GM23338 (cell line): ENCODE results near the gene EIF2A. TPM values are rescaled to one million over a fixed set of nuclear protein-coding genes. Genes with fewer than 3 reads are reported as not detected.

ENCODE experiments used
- ATAC-seq: fragments of 200-7000 bp; cut with Tn5 transposase; 3 replicates; pipeline ENCODE4 v1.9.1; 2020
- DNase-seq: peaks from one replicate; pipeline ENCODE4 v3.0.0-alpha.2; 2015; ENCODE audit warnings: low spot score
- H2AFZ ChIP-seq: fragments of 200-600 bp; sonication (generic); 2 replicates; pipeline ENCODE4 v1.8.0; 2016; ENCODE audit warnings: antibody characterized with exemption, mild to moderate bottlenecking, moderate library complexity
- H3F3A ChIP-seq: fragments of 200-600 bp; sonication (generic); replicated peaks from 2 replicates; pipeline ENCODE4 v1.8.0; 2017; ENCODE audit warnings: antibody characterized with exemption, mixed run types, low read depth
- H3K27ac ChIP-seq: fragments of 200-600 bp; sonication (generic); 2 replicates; pipeline ENCODE4 v1.6.1; 2016; ENCODE audit warnings: low read depth
- H3K27me3 ChIP-seq: fragments of 200-600 bp; sonication (generic); 2 replicates; pipeline ENCODE4 v1.8.0; 2016; ENCODE audit warnings: mild to moderate bottlenecking, mixed run types, moderate library complexity; ENCODE audit not compliant: insufficient read depth
- H3K36me3 ChIP-seq: fragments of 200-600 bp; sonication (generic); 2 replicates; pipeline ENCODE4 v1.8.0; 2016; ENCODE audit warnings: mild to moderate bottlenecking; ENCODE audit not compliant: insufficient read depth
- H3K4me1 ChIP-seq: fragments of 200-600 bp; sonication (generic); 2 replicates; pipeline ENCODE4 v1.8.0; 2016; ENCODE audit warnings: mild to moderate bottlenecking, moderate library complexity; ENCODE audit not compliant: insufficient read depth
- H3K4me2 ChIP-seq: fragments of 200-600 bp; sonication (generic); 2 replicates; pipeline ENCODE4 v1.7.1; 2017; ENCODE audit warnings: mixed run types
- H3K4me3 ChIP-seq: fragments of 200-600 bp; sonication (generic); 2 replicates; pipeline ENCODE4 v1.6.1; 2016; ENCODE audit warnings: mixed run types
- H3K79me2 ChIP-seq: fragments of 200-600 bp; sonication (generic); replicated peaks from 2 replicates; pipeline ENCODE4 v1.8.0; 2017; ENCODE audit warnings: mild to moderate bottlenecking; ENCODE audit not compliant: insufficient read depth
- H3K9me2 ChIP-seq: fragments of 200-600 bp; sonication (generic); 2 replicates; pipeline ENCODE4 v1.8.0; 2017; ENCODE audit not compliant: insufficient read depth
- H4K20me1 ChIP-seq: fragments of 200-600 bp; sonication (generic); replicated peaks from 2 replicates; pipeline ENCODE4 v1.8.0; 2017; ENCODE audit warnings: mild to moderate bottlenecking; ENCODE audit not compliant: insufficient read depth
- H3K27ac Mint-ChIP-seq: 2 replicates; pipeline ENCODE4 v1.8.0; 2020; ENCODE audit warnings: inconsistent platforms, mild to moderate bottlenecking, moderate library complexity, mixed read lengths
- H3K27me3 Mint-ChIP-seq: 3 replicates; pipeline ENCODE4 v1.8.0; 2022; ENCODE audit warnings: low read depth, mild to moderate bottlenecking, moderate library complexity, mixed read lengths, inconsistent platforms; ENCODE audit not compliant: insufficient read depth, poor library complexity
- H3K36me3 Mint-ChIP-seq: 3 replicates; pipeline ENCODE4 v1.8.0; 2021; ENCODE audit warnings: low read depth, mild to moderate bottlenecking, inconsistent platforms, moderate library complexity, mixed read lengths
- H3K4me1 Mint-ChIP-seq: 3 replicates; pipeline ENCODE4 v1.8.0; 2020; ENCODE audit warnings: mild to moderate bottlenecking, inconsistent platforms, mixed read lengths
- H3K4me3 Mint-ChIP-seq: 3 replicates; pipeline ENCODE4 v1.8.0; 2021; ENCODE audit warnings: moderate library complexity, mild to moderate bottlenecking, inconsistent platforms, mixed read lengths
- H3K9me3 Mint-ChIP-seq: 3 replicates; pipeline ENCODE4 v1.8.0; 2020; ENCODE audit warnings: moderate library complexity, mild to moderate bottlenecking, inconsistent platforms, mixed read lengths
- CREB1 ChIP-seq: fragments of 250-450 bp; sonication (Bioruptor Pico); IDR thresholded peaks from 2 replicates; pipeline ENCODE4 v1.5.0; 2020; ENCODE audit warnings: low read depth, mild to moderate bottlenecking, moderate library complexity
- EZH2 ChIP-seq: fragments of 200-600 bp; sonication (generic); IDR thresholded peaks from one replicate; pipeline ENCODE4 v1.8.0; 2017; ENCODE audit warnings: antibody characterized with exemption, mild to moderate bottlenecking, low read depth; ENCODE audit not compliant: unreplicated experiment
- EZH2phosphoT487 ChIP-seq: fragments of 200-600 bp; sonication (generic); IDR thresholded peaks from one replicate; pipeline ENCODE4 v1.8.1; 2018; ENCODE audit warnings: antibody characterized with exemption; ENCODE audit not compliant: unreplicated experiment
- JUNB ChIP-seq: IDR thresholded peaks from one replicate; pipeline ENCODE4 v1.6.1; 2016; ENCODE audit warnings: antibody characterized with exemption; ENCODE audit not compliant: unreplicated experiment
- NANOG ChIP-seq: IDR thresholded peaks from 2 replicates; pipeline ENCODE4 v1.6.1; 2016; ENCODE audit warnings: antibody characterized with exemption, borderline replicate concordance
- POLR2AphosphoS5 ChIP-seq: IDR thresholded peaks from 2 replicates; pipeline ENCODE4 v1.6.1; 2016; ENCODE audit warnings: antibody characterized with exemption, low read depth
- STAT1 ChIP-seq: IDR thresholded peaks from one replicate; pipeline ENCODE4 v1.6.1; 2016; ENCODE audit warnings: antibody characterized with exemption; ENCODE audit not compliant: unreplicated experiment
- ZNF114 ChIP-seq: fragments of 250-450 bp; sonication (Bioruptor Pico); IDR thresholded peaks from 2 replicates; pipeline ENCODE4 v1.5.0; 2020; ENCODE audit warnings: mild to moderate bottlenecking, moderate library complexity
- ZNF331 ChIP-seq: fragments of 250-450 bp; sonication (Bioruptor Pico); IDR thresholded peaks from 2 replicates; pipeline ENCODE4 v1.5.0; 2020; ENCODE audit warnings: low read depth, mild to moderate bottlenecking, moderate library complexity
- polyA plus RNA-seq: library from polyadenylated mRNA; unstranded; fragments of >200 nt; fragmentation: Nextera tagmentation; extraction: Ambion mirVana; gene quantifications from 2 replicates; pipeline ENCODE4 v1.2.1, GENCODE V29; 2016
- total RNA-seq: library from RNA; depleted of rRNA; stranded (reverse); fragments of >200 nt; shearing (Covaris generic); gene quantifications from 2 replicates; pipeline ENCODE4 v1.2.3, GENCODE V29; 2014
- TF ChIP-seq, protein P1 (sequence below): IDR thresholded peaks from 2 replicates; pipeline ENCODE4 v1.6.1; 2016; ENCODE audit warnings: antibody characterized with exemption
- TF ChIP-seq, protein P2 (sequence below), 2 experiments: fragments of 200-600 bp in 1 of 2; sonication (generic) in 1 of 2; conservative IDR thresholded peaks; 2 replicates each; pipeline versions ENCODE4 v1.5.1 to v1.6.1; 2016 to 2017; ENCODE audit warnings: antibody characterized with exemption in 2 of 2, low read depth in 2 of 2, mild to moderate bottlenecking in 2 of 2, moderate library complexity in 1 of 2
- TF ChIP-seq, protein P3 (sequence below): IDR thresholded peaks from one replicate; pipeline ENCODE4 v1.6.1; 2018; ENCODE audit warnings: antibody characterized with exemption; ENCODE audit not compliant: unreplicated experiment

The EIF2A gene
- total and polyA plus RNA-seq, 2 experiments from 2014 or later: 95.2 to 153 TPM

DNA sequence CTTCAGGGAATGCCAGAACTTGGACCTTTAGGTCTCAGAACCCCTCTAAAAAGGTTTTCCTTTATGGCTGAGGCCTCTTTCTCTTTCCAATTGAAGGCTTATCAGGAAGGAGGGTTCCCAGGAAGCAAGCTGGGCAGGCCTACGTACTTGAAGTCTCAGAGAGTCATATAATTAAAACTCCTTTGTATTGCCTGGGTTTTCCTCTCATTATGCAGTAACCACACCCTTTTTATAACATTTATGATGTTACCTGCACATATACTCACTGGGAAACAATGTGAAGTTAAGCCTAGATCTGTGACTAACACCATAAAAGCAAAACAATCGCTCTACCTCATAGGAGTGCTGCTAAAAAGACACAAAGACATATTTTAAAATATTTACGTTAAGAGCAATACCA, 27.6 kb upstream of the EIF2A start:
- TF ChIP-seq POLR2AphosphoS5: no peak
- no peak for TF ChIP-seq CREB1 (CRISPR knock-in tag)
- no peak for TF ChIP-seq STAT1
- no peak for TF ChIP-seq ZNF114
- TF ChIP-seq EZH2: no peak
- Mint-ChIP-seq H3K36me3 (peaks cover 21% of the 10 kb centered on the region; the same call in 2 of the 3 replicates), H3K4me3 (no peak overlapping the region), H3K27me3 (no peaks in the 10 kb centered on the region), H3K27ac (no peak overlapping the region), H3K9me3 (peaks cover 26% of the 10 kb centered on the region), H3K4me1 (peaks cover 5% of the 10 kb centered on the region)
- H3K4me3 ChIP-seq: no peak overlapping the region
- H3K4me1 ChIP-seq: no peaks in the 10 kb centered on the region
- ATAC-seq: no peak
- H3K4me2 ChIP-seq: no peak overlapping the region
- no peaks in the 10 kb centered on the region for H4K20me1 ChIP-seq
- H3K27ac ChIP-seq: no peak overlapping the region
- DNase-seq: no peak
- H3K36me3 ChIP-seq: no peaks in the 10 kb centered on the region; the same call in 1 of the 2 replicates
- no peaks in the 10 kb centered on the region for H3F3A ChIP-seq
- no peaks in the 10 kb centered on the region for H3K27me3 ChIP-seq
- H2AFZ ChIP-seq: no peak overlapping the region
- H3K79me2 ChIP-seq: no peaks in the 10 kb centered on the region
- H3K9me2 ChIP-seq: no peaks in the 10 kb centered on the region

DNA sequence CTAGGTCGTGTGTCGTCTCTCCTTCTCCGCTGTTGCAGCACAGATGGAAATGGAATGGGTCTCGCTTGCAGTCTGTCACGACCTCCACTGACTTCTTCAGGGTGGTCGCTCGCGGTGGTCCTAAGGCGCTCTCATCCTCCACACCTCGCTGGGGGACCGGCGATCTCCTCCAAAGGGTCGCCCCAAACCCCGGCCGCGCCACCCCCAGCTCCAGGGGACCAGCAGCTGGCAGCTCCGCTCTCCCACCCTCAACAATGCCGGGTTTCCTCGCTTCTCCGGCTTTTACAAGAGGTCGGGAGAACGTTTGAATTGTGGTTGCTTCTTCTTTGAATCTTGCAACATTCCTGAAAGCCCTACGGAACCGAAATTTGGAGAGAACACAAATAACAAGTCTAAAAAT, 26.2 kb upstream of the EIF2A start:
- H3K9me2 ChIP-seq: no peaks in the 10 kb centered on the region
- H3K9me3 Mint-ChIP-seq: peaks cover 24% of the 10 kb centered on the region
- H3K27ac Mint-ChIP-seq: no peak overlapping the region; the same call in 1 of the 2 replicates
- H3K4me1 ChIP-seq: no peaks in the 10 kb centered on the region
- no peak overlapping the region for H3K27ac ChIP-seq
- H3K36me3 Mint-ChIP-seq: peaks cover 21% of the 10 kb centered on the region; the same call in 2 of the 3 replicates
- H2AFZ ChIP-seq: 0 out of 2 replicates have a peak overlapping the region, but pooled peaks have one; percentile 43
- DNase-seq (no peak), ATAC-seq (no peak)
- H3K4me3 ChIP-seq: no peak overlapping the region
- H3F3A ChIP-seq: no peaks in the 10 kb centered on the region
- H3K79me2 ChIP-seq: no peaks in the 10 kb centered on the region
- TF ChIP-seq JUNB (no peak), EZH2phosphoT487 (no peak), ZNF331 (CRISPR knock-in tag) (no peak), NANOG (no peak)
- TF ChIP-seq, protein P1, sequence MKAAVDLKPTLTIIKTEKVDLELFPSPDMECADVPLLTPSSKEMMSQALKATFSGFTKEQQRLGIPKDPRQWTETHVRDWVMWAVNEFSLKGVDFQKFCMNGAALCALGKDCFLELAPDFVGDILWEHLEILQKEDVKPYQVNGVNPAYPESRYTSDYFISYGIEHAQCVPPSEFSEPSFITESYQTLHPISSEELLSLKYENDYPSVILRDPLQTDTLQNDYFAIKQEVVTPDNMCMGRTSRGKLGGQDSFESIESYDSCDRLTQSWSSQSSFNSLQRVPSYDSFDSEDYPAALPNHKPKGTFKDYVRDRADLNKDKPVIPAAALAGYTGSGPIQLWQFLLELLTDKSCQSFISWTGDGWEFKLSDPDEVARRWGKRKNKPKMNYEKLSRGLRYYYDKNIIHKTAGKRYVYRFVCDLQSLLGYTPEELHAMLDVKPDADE: no peak
- no peak overlapping the region for H3K4me2 ChIP-seq
- no peak overlapping the region for H3K4me3 Mint-ChIP-seq
- H3K27me3 ChIP-seq: no peaks in the 10 kb centered on the region
- H3K4me1 Mint-ChIP-seq: peaks cover 5% of the 10 kb centered on the region
- H3K36me3 ChIP-seq: no peaks in the 10 kb centered on the region; the same call in 1 of the 2 replicates
- H3K27me3 Mint-ChIP-seq: no peaks in the 10 kb centered on the region
- H4K20me1 ChIP-seq: no peaks in the 10 kb centered on the region

DNA sequence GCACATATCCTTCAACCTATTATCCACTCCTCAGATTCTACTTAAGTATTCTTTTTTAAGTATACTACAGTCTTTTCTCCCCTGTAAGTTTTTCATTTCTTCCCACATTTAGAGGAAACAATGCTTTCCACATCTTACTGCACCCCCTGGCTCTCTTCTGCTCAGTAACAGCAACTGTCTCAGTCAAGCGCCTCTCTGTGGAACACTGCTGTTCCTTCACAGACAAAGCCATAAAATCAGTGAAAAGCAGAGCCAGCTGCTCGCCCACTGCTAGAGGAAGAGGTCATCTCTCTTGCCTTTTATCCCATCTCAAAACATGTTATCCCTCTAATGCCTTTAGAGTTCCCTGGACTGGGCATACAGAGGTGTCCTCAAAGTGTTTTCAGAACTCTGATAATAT, 25.1 kb upstream of the EIF2A start:
- no peaks in the 10 kb centered on the region for H4K20me1 ChIP-seq
- no peaks in the 10 kb centered on the region; the same call in 1 of the 2 replicates for H3K36me3 ChIP-seq
- H3K27ac ChIP-seq: no peak overlapping the region
- ATAC-seq: peak; percentile 65
- Mint-ChIP-seq H3K27ac (no peak overlapping the region), H3K36me3 (peaks cover 21% of the 10 kb centered on the region; the same call in 2 of the 3 replicates), H3K9me3 (peaks cover 22% of the 10 kb centered on the region), H3K27me3 (peaks cover under 1% of the 10 kb centered on the region), H3K4me1 (peaks cover 5% of the 10 kb centered on the region), H3K4me3 (no peak overlapping the region)
- no peak for TF ChIP-seq POLR2AphosphoS5
- TF ChIP-seq, protein P2, sequence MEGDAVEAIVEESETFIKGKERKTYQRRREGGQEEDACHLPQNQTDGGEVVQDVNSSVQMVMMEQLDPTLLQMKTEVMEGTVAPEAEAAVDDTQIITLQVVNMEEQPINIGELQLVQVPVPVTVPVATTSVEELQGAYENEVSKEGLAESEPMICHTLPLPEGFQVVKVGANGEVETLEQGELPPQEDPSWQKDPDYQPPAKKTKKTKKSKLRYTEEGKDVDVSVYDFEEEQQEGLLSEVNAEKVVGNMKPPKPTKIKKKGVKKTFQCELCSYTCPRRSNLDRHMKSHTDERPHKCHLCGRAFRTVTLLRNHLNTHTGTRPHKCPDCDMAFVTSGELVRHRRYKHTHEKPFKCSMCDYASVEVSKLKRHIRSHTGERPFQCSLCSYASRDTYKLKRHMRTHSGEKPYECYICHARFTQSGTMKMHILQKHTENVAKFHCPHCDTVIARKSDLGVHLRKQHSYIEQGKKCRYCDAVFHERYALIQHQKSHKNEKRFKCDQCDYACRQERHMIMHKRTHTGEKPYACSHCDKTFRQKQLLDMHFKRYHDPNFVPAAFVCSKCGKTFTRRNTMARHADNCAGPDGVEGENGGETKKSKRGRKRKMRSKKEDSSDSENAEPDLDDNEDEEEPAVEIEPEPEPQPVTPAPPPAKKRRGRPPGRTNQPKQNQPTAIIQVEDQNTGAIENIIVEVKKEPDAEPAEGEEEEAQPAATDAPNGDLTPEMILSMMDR (conservative IDR thresholded peaks at IDR 0.05; ENCODE audit: low read depth in 2 of 2): peak; percentile 25 to 36
- TF ChIP-seq STAT1: no peak
- no peak for TF ChIP-seq CREB1 (CRISPR knock-in tag)
- no peak for TF ChIP-seq EZH2phosphoT487
- TF ChIP-seq, protein P1: no peak
- TF ChIP-seq, protein P3, sequence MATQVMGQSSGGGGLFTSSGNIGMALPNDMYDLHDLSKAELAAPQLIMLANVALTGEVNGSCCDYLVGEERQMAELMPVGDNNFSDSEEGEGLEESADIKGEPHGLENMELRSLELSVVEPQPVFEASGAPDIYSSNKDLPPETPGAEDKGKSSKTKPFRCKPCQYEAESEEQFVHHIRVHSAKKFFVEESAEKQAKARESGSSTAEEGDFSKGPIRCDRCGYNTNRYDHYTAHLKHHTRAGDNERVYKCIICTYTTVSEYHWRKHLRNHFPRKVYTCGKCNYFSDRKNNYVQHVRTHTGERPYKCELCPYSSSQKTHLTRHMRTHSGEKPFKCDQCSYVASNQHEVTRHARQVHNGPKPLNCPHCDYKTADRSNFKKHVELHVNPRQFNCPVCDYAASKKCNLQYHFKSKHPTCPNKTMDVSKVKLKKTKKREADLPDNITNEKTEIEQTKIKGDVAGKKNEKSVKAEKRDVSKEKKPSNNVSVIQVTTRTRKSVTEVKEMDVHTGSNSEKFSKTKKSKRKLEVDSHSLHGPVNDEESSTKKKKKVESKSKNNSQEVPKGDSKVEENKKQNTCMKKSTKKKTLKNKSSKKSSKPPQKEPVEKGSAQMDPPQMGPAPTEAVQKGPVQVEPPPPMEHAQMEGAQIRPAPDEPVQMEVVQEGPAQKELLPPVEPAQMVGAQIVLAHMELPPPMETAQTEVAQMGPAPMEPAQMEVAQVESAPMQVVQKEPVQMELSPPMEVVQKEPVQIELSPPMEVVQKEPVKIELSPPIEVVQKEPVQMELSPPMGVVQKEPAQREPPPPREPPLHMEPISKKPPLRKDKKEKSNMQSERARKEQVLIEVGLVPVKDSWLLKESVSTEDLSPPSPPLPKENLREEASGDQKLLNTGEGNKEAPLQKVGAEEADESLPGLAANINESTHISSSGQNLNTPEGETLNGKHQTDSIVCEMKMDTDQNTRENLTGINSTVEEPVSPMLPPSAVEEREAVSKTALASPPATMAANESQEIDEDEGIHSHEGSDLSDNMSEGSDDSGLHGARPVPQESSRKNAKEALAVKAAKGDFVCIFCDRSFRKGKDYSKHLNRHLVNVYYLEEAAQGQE: no peak
- H3K4me2 ChIP-seq: no peak overlapping the region
- H3K4me3 ChIP-seq: no peak overlapping the region
- H3F3A ChIP-seq: no peaks in the 10 kb centered on the region
- H3K79me2 ChIP-seq: no peaks in the 10 kb centered on the region
- H3K4me1 ChIP-seq: no peaks in the 10 kb centered on the region
- H2AFZ ChIP-seq: no peak overlapping the region; the same call in 1 of the 2 replicates
- H3K9me2 ChIP-seq: no peaks in the 10 kb centered on the region
- DNase-seq: no peak
- H3K27me3 ChIP-seq: no peaks in the 10 kb centered on the region
